WERI-Rb-1 (cell line): ENCODE data around the gene ATP7B.

ENCODE experiments used
- DNase-seq: peaks from one replicate; pipeline ENCODE4 v3.0.0-alpha.2; 2020
- H3K27ac ChIP-seq: fragments of 250-450 bp; sonication (Bioruptor Pico); 2 replicates; pipeline ENCODE4 v1.5.1; 2020; ENCODE audit warnings: mild to moderate bottlenecking, moderate library complexity
- H3K27me3 ChIP-seq: fragments of 250-450 bp; sonication (Bioruptor Pico); 2 replicates; pipeline ENCODE4 v1.5.1; 2021; ENCODE audit warnings: mild to moderate bottlenecking, low read depth, moderate library complexity; ENCODE audit not compliant: insufficient read depth, severe bottlenecking
- H3K36me3 ChIP-seq: fragments of 250-450 bp; sonication (Bioruptor Pico); 2 replicates; pipeline ENCODE4 v1.5.1; 2020; ENCODE audit warnings: mild to moderate bottlenecking, moderate library complexity
- H3K4me3 ChIP-seq: 2 replicates; pipeline ENCODE4 v1.5.1; 2011; ENCODE audit warnings: low read depth, mild to moderate bottlenecking, control low read depth, low read length
- H3K9me3 ChIP-seq: fragments of 250-450 bp; sonication (Bioruptor Pico); 2 replicates; pipeline ENCODE4 v1.5.1; 2021; ENCODE audit warnings: mild to moderate bottlenecking, moderate library complexity; ENCODE audit not compliant: severe bottlenecking
- TF ChIP-seq, protein P1 (sequence below): IDR thresholded peaks from 2 replicates; pipeline ENCODE4 v1.5.1; 2011; ENCODE audit warnings: low read depth, mild to moderate bottlenecking, control low read depth, inconsistent platforms, low read length

Gene ATP7B

DNA sequence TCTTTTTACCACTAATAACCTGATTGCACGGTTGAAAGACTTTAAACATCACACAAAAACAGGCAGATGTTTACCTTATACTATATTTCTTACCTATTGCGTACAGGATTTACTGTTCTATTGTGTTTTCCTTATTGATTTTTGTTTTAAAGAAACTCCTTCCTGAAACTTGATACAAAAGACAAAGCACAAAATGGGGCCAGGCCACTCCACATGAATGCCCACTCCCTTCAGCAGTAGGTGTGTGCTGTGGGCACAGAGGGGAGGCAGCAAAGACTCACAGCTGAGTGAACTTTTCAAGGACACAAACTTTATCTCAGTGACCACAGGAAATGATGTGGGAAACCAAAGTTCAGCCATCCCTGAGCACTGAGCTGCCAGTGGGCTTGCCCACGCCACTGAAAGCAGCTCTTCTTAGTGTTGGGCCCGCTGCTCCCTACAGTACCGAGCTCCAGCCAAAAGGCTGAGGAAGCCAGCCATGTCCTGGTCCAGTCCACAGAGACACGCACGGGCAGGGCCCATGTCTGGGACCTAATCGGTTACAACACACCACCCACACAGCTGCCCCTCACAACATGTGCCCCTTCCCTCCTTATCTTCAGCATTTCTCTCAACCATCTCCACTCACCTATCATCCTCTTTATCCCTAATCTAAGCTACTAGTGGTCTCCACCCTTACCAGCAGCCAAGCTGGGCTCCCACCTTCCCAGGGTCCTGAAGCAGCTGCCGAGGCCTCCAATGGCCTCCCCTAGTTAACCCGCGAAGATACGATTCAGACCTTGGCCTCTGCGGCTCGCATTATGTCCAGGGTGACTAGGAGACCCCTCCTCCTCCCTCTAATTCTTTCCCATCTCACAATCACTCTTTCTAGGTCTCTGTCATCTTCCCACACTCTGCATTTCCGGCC lies 39.5 kb downstream of the ATP7B start:
- no peaks in the 10 kb centered on the region for H3K27me3 ChIP-seq
- no peak overlapping the region for H3K27ac ChIP-seq
- no peaks in the 10 kb centered on the region for H3K9me3 ChIP-seq
- TF ChIP-seq, protein P1, sequence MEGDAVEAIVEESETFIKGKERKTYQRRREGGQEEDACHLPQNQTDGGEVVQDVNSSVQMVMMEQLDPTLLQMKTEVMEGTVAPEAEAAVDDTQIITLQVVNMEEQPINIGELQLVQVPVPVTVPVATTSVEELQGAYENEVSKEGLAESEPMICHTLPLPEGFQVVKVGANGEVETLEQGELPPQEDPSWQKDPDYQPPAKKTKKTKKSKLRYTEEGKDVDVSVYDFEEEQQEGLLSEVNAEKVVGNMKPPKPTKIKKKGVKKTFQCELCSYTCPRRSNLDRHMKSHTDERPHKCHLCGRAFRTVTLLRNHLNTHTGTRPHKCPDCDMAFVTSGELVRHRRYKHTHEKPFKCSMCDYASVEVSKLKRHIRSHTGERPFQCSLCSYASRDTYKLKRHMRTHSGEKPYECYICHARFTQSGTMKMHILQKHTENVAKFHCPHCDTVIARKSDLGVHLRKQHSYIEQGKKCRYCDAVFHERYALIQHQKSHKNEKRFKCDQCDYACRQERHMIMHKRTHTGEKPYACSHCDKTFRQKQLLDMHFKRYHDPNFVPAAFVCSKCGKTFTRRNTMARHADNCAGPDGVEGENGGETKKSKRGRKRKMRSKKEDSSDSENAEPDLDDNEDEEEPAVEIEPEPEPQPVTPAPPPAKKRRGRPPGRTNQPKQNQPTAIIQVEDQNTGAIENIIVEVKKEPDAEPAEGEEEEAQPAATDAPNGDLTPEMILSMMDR = no peak
- no peak for DNase-seq
- no peak overlapping the region for H3K4me3 ChIP-seq
- no peaks in the 10 kb centered on the region for H3K36me3 ChIP-seq

DNA sequence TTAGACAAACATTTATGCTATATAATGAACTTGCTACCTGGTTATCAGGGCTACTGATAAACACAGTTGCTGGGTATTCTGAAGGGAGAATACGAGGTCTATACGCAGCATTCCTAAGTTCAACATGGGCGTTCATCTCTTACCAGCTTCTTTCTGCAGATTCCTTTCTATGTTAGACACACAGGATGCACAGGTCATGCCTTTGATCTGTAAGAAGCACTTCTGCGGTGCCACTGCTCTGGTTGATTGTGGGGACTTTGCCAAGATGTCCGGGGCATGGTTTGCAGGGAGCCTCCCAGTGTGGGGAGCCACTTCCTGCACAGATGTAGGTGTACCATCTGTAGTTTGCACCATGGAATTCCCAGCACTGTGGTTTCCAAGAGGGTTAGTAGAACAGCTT lies 40.9 kb downstream of the ATP7B start:
- Histone ChIP-seq H3K4me3 (no peak overlapping the region), H3K27ac (no peak overlapping the region), H3K36me3 (no peaks in the 10 kb centered on the region), H3K27me3 (no peaks in the 10 kb centered on the region), H3K9me3 (no peaks in the 10 kb centered on the region)
- no peak for DNase-seq
- TF ChIP-seq, protein P1 = no peak

DNA sequence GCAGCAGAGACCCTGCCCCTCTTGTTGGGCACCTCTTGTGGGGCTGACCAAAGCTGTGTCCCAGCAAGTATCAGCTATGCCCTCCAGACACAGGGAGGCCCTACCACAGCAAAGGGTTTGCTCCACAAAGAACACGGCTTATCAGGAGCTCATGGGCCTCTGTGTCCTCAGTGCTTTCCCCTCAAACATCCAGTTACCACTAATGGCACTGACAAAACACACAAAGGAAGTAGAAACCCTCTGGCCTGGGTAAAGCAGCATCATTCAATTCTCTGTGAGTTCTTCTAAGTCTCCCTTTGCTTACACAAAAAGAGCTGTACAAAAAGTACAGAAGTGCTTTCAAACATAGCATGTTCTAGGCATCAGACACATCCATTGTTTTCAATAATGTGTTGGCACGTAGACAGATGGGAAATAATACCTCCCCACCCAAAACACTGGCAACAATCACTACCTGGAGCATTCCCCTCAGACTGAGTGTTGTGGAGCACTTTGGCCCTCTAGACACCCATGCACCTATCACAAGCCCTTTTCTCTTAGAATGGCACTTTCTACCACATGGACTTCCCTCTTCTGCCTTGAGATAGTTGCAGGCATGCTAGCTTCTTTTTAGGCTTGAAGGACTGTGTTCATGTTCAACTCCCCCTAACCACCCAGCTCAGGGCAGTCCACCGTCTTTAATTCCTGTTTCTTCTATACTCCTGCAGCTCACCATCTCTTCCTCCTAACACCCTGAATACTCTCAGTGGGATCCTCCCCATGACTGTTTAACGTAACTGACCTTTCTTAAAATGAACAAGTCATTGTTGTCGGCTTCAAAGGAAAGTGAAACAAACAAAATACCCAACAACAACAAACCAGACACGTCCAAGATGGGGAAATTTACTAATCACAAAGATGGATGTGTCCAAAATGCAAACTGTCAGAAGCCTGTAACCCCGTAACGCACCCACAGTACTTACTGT lies 43.5 kb downstream of the ATP7B start:
- no peak for DNase-seq
- no peak overlapping the region for H3K27ac ChIP-seq
- no peaks in the 10 kb centered on the region for H3K27me3 ChIP-seq
- TF ChIP-seq, protein P1 = no peak
- no peaks in the 10 kb centered on the region for H3K36me3 ChIP-seq
- no peaks in the 10 kb centered on the region for H3K9me3 ChIP-seq
- no peak overlapping the region for H3K4me3 ChIP-seq

DNA sequence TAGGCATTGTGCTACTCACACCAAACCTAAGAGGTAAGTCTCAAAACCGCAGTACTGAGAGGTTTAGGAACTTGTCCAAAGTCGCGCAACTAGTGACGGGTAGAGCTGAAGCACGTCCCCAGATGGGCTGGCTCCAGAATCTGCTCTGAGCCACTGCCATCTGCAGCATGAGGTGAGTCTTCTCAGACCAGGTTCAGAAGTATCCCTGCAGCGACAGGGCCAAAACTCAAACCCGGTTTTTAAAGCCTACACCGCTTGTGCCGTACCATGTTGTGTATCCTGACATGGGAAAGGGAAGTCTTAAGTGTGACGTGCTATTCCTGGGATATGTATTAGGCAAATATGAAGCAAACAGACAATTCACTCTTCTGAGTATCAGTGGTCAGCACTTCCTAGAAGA lies 45.1 kb downstream of the ATP7B start:
- no peak for DNase-seq
- H3K27ac ChIP-seq = no peak overlapping the region
- no peaks in the 10 kb centered on the region for H3K27me3 ChIP-seq
- H3K4me3 ChIP-seq = no peak overlapping the region
- no peaks in the 10 kb centered on the region for H3K36me3 ChIP-seq
- no peaks in the 10 kb centered on the region for H3K9me3 ChIP-seq
- TF ChIP-seq, protein P1 = no peak

DNA sequence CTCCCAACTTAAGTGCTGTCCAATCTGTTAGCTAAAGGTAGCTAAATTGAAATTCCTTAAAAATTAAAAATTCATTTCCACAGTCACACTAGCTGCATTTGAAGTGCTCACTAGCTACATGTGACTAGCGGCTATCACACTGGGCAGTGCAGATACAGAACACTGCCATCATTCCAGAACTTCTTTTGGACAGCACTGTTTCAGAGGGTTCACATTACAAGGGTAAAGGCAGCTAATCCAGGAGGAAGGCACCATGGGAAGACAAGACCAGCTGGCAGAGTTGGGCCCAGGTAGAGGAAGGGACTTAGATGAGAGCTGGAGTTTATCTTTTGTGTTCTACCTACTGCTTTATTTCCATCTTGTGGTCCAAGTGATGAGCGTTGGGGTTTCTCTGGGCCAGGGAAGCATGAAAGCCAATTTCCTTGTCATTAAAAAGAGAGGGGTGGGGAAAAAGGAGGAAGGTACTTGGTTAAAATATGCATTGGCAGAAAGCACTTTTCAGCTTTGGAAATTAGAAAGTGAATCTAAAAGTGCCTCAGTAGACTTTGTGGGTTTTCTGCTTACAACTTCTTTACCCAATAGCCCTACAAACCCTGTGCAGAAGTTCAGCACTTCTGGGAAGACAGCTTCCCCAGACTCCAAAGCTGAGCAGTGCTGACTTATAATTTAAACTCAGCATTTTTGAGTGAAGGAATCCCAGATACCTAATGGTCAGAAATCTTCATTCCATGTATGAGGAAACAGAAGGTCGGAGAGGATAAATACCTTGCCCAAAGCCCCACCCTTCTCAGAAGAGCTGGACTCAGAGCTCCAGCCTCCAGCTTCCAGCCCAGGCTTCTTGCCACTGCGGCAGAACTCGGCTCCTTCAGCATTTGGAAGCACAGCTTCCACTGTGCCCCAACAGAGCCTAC lies 49.5 kb downstream of the ATP7B start:
- H3K9me3 ChIP-seq = no peaks in the 10 kb centered on the region
- H3K36me3 ChIP-seq = no peaks in the 10 kb centered on the region
- no peaks in the 10 kb centered on the region for H3K27me3 ChIP-seq
- no peak overlapping the region for H3K27ac ChIP-seq
- TF ChIP-seq, protein P1 = no peak
- H3K4me3 ChIP-seq = no peak overlapping the region
- DNase-seq = no peak
